Thyroid gland (tissue), 4 donors: Measurements from ENCODE around the gene RNF13. TPM values are rescaled to one million over a fixed set of nuclear protein-coding genes. Genes with fewer than 3 reads are reported as not detected.

ENCODE experiments used
- DNase-seq, 2 donors: peaks; one replicate each; pipeline ENCODE4 v3.0.0-alpha.2; 2019
- H3K27ac ChIP-seq, 3 donors: fragments of 200-600 bp; sonication (generic); 1 replicate in 2 of 3; 2 replicates in 1 of 3; pipeline ENCODE4 v1.5.1; 2016 to 2019; ENCODE audit warnings: mild to moderate bottlenecking in 1 of 3, moderate library complexity in 1 of 3
- H3K27me3 ChIP-seq: fragments of 200-600 bp; sonication (generic); one replicate; pipeline ENCODE4 v1.5.1; 2019
- H3K36me3 ChIP-seq, 2 donors: fragments of 200-600 bp; sonication (generic); one replicate each; pipeline ENCODE4 v1.5.1; 2016 to 2019
- H3K4me1 ChIP-seq, 2 donors: fragments of 200-600 bp; sonication (generic); one replicate each; pipeline ENCODE4 v1.5.1; 2017 to 2019
- H3K4me3 ChIP-seq, 3 donors: fragments of 200-600 bp; sonication (generic); replicated peaks in 1 of 3; 1 replicate in 2 of 3; 2 replicates in 1 of 3; pipeline ENCODE4 v1.5.1; 2016; ENCODE audit warnings: mild to moderate bottlenecking in 1 of 3
- H3K9me3 ChIP-seq: fragments of 200-600 bp; sonication (generic); one replicate; pipeline ENCODE4 v1.5.1; 2017
- CTCF ChIP-seq, 6 experiments: fragments of 200-600 bp in 3 of 6; fragments of 450-650 bp in 3 of 6; sonication (generic) in 3 of 6; IDR thresholded peaks; one replicate each; pipeline ENCODE4 v1.5.1; 2016 to 2019; ENCODE audit warnings: antibody characterized with exemption in 6 of 6, mild to moderate bottlenecking in 2 of 6, inconsistent platforms in 1 of 6, moderate library complexity in 1 of 6
- POLR2A ChIP-seq, 2 donors: fragments of 450-650 bp; IDR thresholded peaks; one replicate each; pipeline ENCODE4 v1.6.1; 2017; ENCODE audit warnings: antibody characterized with exemption in 2 of 2, mild to moderate bottlenecking in 2 of 2, moderate library complexity in 1 of 2
- intact Hi-C: fragments of 100-400 bp; cut with DNase I; formaldehyde crosslinking; loops from one replicate; pipeline ENCODE4 v1.15.1; 2023
- small RNA-seq: library from RNA; depleted of rRNA; stranded (forward); fragments of <200 nt; gene quantifications from one replicate; pipeline ENCODE3, GENCODE V24; 2016
- total RNA-seq, 4 donors: library from RNA; depleted of rRNA; stranded (reverse); fragments of >200 nt; gene quantifications; one replicate each; pipeline ENCODE4 v1.2.3, GENCODE V29; 2016

The RNF13 gene
- total RNA-seq, 4 donors from 2014 or later: 106 to 161 (median 127) TPM

GRCh38 chr3:150006794-150007193 is 193.8 kb downstream of the RNF13 start:
- H3K27me3 ChIP-seq: no peaks in the 10 kb centered on the region
- no peak overlapping the region for H3K4me3 ChIP-seq
- intact Hi-C loops: no loop called here
- TF ChIP-seq POLR2A (IDR thresholded peaks at IDR 0.05) (no peak), CTCF (IDR thresholded peaks at IDR 0.05) (no peak)
- H3K9me3 ChIP-seq: no peaks in the 10 kb centered on the region
- H3K27ac ChIP-seq: no peak overlapping the region
- H3K36me3 ChIP-seq: no peaks in the 10 kb centered on the region
- H3K4me1 ChIP-seq: peaks cover 0 to 8% of the 10 kb centered on the region in 2 donors
- no peak for DNase-seq

Small RNAs within 50 kb of the gene (small RNA-seq; reads per million reads assigned to genes)
- gene RNU6-507P (not detected), gene RNU6-720P (not detected)

Other genes with a start within 250 kb of the RNF13 start
- 10 to 100 TPM; 56.7 to 87.6 (median 78.5) TPM for gene WWTR1, start 155.2 kb upstream of the RNF13 start, total RNA-seq
- 10 to 100 TPM; 36.4 to 56.5 (median 45.6) TPM for gene COMMD2, start 60.7 kb upstream of the RNF13 start, total RNA-seq
- not detected for gene ANKUB1, start 20.7 kb upstream of the RNF13 start, total RNA-seq
- gene PFN2, start 157.7 kb downstream of the RNF13 start, total RNA-seq: 100 to 1,000 TPM in 3 of 4 donors, 10 to 100 TPM in 1; 96.1 to 114 (median 111) TPM